Measurements from ENCODE around the gene DIP2B.
"Not testable (repeated sequence)": the region's sequence is repeated elsewhere in the genome, so short reads cannot be mapped to it uniquely, and the experiment has no call there.

GRCh38 chr12:50681064-50681463 is 176.3 kb downstream of the DIP2B start:
- TF ChIP-seq, protein P1, sequence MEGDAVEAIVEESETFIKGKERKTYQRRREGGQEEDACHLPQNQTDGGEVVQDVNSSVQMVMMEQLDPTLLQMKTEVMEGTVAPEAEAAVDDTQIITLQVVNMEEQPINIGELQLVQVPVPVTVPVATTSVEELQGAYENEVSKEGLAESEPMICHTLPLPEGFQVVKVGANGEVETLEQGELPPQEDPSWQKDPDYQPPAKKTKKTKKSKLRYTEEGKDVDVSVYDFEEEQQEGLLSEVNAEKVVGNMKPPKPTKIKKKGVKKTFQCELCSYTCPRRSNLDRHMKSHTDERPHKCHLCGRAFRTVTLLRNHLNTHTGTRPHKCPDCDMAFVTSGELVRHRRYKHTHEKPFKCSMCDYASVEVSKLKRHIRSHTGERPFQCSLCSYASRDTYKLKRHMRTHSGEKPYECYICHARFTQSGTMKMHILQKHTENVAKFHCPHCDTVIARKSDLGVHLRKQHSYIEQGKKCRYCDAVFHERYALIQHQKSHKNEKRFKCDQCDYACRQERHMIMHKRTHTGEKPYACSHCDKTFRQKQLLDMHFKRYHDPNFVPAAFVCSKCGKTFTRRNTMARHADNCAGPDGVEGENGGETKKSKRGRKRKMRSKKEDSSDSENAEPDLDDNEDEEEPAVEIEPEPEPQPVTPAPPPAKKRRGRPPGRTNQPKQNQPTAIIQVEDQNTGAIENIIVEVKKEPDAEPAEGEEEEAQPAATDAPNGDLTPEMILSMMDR (IDR thresholded peaks at IDR 0.05; ENCODE audit: poor library complexity, severe bottlenecking): not testable (repeated sequence)
- not testable (repeated sequence) for TF ChIP-seq REST (IDR thresholded peaks at IDR 0.05; ENCODE audit: borderline replicate concordance); POLR2AphosphoS5 (IDR thresholded peaks at IDR 0.05); EZH2 (IDR thresholded peaks at IDR 0.05; ENCODE audit: borderline replicate concordance, insufficient read depth, low read length, poor library complexity, severe bottlenecking); TAF1 (IDR thresholded peaks at IDR 0.05; ENCODE audit: low read depth); EP300 (conservative IDR thresholded peaks at IDR 0.05; ENCODE audit: poor library complexity, severe bottlenecking)

All from neural cell (in vitro differentiated cells).